ENCODE data around the gene GRAMD1B.
"Not testable (repeated sequence)": the region's sequence is repeated elsewhere in the genome, so short reads cannot be mapped to it uniquely, and the experiment has no call there.

Gene GRAMD1B

DNA sequence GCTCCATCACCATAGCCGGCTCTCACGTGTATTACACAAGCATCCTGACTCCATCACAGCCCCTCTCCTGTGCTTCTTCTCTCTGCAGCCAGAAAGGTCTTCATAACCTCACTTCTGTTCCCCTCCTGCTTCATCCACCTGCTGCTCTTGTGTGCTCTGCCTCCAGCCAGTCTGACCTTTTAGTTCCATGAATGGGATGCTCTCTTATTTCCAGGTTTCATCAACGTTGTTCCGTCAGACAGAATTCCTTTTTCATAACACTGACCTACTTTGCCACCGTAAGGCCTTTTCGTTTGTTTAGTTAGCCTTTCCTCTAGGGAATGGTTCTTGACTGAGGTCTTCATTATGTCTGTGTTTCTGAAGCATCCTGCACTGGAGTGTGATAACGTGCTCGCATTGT is 18.8 kb downstream of the GRAMD1B start:
- no peak for DNase-seq

DNA sequence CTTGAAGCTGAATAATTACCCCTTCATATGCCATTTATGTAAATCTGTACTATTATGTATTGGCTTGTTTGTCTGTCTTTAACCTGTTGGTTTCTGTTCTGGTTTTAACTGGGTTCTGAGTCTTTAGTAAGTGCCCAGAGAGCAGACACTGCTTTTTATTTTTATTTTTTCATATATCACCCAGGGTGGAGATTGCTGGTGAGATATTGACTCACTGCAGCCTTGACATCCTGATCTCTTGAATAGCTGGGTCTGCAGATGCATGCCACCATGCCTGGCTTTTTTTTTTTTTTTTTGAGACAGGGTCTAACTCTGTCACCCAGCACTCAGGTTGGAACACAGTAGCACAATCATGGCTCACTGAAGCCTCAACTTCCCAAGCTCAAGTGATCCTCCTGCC is 19.4 kb downstream of the GRAMD1B start:
- DNase-seq: no peak

DNA sequence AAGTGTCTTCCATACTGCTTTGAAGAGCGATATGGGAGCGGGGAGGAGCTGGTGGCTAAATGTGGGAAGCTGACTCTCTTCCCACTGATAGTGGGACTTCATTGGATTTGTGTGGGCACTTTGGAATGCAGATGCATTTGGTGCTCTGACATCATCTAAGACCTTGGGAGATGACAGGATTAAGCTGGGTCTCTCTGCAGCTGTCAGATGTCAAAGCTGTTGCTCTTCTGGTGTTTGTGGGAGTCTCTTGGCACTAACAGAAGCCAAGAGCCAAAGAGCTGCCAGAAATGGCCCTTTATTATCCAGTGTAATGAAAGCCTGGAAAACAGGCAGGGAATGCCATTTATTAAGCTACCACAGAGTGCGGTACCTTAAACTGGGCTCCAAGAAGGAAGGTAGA is 20.6 kb downstream of the GRAMD1B start:
- no peak for DNase-seq

DNA sequence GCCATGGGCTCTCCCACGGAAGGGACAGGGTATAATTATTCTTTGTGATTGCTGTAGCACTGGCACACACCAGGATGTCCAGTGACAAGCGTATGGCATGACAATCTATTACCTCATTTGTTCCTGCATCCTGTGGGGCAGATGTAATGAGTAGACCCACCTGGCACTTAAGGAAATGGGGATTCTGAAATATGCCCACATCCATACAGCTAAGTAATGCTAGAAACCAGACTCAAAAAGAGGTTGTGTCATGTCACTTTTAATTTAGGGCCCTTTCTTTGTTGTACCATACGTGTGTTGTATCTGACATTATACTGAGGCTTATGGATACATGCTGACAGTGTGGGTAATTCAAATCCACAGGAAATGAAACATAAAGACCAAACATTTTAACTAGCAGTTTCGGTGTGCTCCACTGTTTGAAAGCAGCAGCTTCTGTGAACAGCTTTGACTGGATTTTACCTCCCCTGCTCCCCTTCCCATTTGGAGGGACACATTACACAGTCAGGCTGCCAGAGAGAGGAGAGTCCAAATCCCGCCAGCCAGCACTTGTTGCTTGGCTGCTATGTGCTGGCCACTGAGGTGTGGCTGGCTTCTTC is 21.2 kb downstream of the GRAMD1B start:
- no peak for DNase-seq

DNA sequence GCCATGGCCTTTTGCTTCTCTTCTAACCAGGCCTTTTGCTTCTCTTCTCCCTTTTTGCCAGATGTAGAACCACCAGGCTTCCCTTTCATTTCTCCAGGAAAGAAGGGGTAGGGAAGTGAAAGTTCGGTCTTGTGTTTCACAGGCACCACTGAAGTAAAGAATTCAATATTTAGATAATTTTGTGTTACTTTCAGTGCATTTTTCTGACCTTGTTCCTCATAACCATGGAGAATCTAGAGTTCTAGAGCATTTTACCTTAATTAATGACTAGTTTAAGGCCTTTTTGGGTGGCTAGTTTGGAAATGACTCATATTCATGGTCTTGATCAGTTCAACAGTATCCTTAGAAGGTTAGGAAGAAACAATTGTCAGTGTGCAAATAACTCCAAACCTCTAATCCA is 22.7 kb downstream of the GRAMD1B start:
- DNase-seq: no peak

DNA sequence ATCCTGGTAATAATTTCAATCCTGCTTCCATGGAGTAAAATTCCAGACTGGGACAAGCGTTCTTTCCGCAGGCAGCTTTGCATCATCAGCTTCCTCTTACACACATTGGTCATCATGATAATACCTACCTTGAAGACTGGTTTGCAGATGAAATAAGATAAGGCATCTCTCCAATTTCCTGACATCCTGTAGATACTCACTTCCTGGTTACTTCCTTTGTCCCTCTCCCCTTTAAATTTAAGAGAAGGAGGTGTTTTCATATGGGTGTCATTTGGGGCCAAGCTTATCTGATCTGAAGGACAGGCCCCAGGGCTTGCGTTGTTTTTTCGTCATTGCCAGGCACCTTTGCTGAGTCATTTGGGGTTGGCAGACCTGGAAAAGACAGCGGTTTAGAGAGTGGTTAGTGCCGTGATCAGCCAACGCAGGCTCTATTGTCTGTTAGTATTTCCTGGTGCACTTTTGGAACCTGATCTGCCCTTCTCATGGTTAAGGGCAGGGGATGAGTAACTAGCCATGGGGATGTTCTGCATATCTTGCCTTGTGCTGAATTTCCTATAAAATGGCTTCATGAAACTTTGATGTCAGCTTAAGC is 24.1 kb downstream of the GRAMD1B start:
- DNase-seq: no peak

DNA sequence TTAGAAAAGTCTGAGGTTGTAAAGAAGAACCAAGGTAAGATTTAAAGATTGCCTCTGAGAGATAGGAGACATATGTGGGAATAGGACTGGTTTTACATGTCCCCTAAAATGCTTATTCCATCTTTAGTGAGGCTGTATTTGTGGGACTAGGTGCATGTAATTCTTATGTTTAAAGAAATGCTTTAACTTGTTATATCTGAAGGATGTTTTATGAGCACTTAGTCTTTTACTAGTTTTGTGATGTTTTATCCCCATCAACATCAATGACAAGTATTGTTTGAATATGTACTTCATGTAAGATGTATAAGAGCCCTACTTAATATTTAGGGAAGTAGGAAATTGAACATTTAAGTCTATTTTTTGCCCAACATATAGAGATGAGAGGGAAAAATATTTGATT is 24.7 kb downstream of the GRAMD1B start:
- DNase-seq: no peak

DNA sequence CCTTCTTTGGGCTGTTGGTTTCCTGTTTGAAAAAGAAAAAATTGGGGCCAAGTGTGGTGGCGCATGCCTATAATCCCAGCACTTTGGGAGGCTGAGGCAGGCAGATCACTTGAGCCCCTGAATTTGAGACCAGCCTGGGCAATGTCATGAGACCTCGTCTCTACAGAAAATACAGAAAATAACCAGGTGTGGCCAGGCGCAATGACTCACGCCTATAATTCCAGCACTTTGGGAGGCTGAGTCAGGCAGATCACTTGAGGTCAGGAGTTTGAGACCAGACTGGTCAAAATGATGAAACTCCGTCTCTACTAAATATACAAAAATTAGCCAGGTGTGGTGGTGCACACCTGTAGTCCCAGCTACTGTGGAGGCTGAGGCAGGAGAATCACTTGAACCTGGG is 26.4 kb downstream of the GRAMD1B start:
- DNase-seq: not testable (repeated sequence)

DNA sequence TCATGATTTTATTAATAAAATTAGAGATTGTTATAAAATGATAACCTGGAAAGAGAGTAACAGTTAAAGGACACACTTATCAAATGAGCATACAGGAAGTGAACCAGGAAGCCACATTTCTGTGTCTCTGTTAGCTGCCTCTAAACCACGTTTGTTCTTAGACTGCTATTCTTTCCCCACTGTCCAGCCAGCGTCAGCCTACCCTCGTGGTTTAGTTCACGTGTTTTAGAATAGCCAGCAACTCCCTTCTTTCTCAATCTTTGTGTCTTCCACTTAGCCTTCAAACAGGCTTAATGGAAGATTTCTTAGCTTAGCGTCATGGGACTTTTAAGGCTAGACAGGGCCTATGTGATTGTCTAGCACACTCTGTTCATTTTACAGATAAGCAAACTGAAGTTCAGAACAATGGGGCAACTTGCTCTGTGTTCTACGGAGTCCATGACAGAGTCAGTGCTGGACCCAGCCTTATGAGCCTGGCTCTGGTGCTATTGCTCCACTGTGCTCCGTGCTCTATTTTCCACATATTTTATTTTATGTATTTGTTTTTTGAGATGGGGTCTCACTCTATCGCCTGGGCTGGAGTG is 27.2 kb downstream of the GRAMD1B start:
- DNase-seq: no peak

DNA sequence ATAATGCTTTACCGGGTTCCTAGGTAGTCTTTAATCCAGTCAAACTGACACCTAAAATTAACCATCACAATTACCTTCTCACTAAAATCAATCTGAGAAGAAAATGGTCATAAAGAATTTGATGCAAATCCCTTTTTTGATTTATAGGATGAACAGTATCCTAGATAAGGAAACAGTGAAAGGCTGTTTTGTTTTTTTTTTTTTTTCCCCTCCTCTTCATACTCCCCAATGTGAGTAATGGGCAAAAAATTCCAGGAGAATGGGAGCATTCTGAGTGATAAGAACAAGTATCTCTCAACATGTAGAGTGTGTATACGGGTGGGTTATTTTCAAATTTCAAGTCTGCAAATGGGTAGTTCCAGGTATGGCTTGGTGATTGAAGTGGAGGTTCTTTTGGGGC is 28.4 kb downstream of the GRAMD1B start:
- no peak for DNase-seq

DNA sequence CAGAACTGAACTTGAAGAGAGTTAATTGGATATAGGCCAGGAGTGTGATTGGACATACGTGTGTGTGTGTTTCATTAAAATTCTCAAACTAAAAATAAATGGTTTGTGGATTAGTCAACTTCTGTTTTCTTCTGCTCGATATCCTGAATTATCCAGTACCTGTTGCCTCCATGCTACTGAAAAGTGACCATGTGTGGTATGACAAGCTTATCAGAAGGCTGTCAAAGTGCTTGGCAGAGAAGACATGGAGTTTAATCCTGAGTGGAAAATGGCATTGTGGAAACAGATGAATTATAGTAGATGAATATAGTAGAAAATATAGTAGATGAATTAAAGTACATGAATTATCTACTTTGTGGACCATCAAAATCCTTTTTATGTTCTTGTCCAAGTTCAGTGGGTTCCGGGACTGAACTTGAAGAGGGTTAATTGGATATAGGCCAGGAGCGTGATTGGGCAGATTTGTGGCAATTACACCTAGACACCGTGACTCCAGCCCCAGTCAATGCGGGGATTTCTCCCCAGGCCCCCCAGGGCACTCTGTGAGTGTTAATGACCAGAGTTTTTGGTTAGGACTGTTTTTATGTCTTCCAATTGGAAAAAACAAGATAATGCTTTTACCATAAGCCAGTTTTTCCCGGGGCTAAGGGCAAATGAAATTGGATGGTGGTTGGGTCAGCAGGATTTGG is 30.1 kb downstream of the GRAMD1B start:
- no peak for DNase-seq

DNA sequence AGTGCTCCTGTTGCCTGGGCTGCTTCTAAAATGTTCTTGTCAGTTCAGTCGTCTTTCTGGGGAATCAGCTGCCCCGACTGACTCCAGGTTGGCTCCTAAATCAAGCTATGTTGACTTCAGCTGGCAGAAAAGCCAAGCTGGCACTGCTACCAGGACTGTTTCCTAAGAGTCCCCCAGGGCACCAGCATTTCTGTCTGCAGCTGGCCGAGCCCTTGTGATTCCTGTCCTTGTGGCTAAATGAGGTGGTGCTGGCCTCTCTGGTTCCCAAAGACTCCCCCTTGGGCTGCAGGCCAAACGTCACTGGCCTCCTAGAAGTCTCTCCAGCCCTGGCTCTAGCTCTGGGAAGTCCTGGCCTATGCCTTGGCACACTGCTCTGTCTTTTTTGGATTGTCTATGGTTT is 31.1 kb downstream of the GRAMD1B start:
- no peak for DNase-seq

DNA sequence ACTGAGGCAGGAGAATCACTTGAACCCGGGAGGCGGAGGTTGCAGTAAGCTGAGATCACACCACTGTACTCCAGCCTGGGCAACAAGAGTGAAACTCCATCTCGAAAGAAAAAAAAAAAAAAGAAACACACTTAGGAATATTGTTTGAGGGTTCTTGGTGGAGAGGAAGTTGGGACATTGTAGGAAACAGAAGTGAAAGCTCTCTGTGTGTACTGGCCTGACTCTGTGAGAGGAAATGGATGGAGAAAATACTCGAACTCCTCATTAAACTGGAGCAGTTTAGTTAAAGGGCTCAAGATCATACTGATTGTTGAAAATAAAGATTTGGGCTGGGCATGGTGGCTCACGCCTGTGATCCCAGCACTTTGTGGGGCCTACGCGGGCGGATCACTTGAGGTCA is 35.6 kb downstream of the GRAMD1B start:
- DNase-seq: not testable (repeated sequence)

DNA sequence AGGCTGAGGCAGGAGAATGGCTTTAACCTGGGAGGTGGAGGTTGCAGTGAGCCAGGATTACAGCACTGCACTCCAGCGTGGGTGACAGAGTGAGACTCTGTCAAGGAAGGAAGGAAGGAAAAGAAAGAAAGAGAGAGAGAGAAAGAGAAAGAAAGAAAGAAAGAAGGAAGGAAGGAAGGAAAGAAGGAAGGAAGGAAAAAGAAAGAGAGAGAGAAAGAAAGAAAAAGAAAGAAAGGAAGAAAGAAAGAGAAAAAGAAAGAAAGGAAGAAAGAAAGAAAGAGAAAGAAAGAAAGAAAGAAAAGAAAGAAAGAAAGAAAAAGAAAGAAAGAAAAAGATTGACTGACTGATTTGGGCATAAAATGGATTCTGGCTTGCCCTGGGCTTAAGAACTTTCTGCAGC is 36.1 kb downstream of the GRAMD1B start:
- DNase-seq: not testable (repeated sequence)

DNA sequence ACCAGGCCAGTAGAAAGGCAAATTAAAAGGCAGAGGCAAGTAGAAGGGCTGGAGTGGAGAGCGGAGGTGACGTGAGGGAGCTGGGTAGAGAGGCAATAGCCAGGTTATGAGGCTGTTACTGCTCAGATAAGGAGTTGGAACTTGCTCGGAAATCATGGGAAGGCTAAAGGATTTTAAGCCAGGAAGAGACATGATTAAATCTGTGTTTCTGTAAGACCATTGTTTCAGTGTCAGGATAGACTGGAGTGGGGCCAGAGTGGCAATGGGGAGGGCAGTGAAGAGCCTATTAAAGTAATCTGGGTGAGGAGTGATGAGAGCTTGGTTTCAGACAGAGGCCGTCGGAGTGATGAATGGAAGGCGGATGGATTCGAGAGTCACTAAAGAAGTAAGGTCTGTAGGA is 39.0 kb downstream of the GRAMD1B start:
- DNase-seq: no peak

DNA sequence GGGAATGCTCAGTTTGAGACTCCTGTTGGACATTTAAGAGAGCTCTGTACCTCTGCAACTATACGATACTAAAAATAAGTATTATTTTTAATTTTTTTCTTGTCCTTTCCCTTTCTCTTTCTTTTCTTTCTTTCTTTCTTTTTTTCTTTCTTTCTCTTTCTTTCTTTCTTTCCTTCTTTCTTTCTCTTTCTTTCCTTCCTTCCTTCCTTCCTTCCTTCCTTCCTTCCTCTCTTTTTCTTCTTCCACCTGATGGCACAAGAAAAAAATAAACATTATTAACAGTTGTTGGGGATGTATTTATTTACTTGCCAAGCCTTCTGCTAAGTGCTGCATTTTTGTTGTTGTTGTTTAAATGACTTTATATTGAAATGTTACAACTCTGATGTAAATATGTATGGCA is 39.5 kb downstream of the GRAMD1B start:
- no peak for DNase-seq

DNA sequence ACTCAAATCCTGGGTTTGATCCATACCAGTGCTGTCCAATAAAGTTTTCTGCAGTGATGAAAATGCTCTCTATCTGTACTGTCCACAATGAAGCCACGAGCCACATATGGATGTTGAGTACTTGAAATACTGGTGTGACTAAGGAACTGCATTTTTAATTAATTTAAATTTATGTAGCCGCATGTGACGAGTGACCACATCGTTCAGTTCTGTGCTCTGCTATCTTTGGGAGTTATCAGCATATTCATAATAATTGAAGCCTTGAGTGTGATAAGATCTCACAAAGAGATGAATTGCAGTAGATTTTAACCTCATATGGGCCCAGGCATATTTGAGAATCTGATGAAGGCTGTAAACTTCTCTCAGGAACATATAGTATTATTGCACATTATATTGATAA is 40.8 kb downstream of the GRAMD1B start:
- DNase-seq: no peak

DNA sequence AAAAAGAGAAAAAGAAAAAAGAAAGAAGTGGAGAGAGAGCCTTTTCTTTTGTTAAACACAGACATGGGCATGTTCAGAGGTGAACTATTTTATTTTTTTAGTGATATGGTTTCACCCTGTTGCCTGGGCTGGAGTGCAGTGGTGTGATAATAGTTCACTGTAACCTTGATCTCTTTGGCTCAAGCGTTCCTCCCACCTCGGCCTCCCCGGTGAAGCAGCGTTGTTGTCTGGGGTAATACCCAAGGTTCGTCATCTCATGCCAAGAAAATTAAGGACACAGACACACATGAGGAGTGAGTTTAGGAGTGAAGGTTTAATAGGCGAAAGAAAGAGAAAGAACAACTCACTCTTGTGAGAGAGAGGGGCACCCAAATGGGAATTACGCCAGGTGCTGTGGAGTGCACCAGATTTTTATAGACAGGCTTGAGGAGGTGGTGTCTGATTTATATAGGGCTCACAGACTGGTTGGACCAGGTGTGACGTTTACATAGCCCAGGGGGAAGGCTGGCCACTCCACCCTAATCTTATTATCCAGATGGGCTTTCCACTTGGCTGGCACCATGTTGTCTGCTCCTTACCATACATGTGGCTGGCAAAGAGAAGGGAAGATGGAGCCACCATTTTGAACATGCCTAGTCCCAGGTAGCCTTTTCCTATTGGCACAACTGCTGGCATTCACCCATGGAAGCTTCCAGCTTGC is 42.3 kb downstream of the GRAMD1B start:
- no peak for DNase-seq

DNA sequence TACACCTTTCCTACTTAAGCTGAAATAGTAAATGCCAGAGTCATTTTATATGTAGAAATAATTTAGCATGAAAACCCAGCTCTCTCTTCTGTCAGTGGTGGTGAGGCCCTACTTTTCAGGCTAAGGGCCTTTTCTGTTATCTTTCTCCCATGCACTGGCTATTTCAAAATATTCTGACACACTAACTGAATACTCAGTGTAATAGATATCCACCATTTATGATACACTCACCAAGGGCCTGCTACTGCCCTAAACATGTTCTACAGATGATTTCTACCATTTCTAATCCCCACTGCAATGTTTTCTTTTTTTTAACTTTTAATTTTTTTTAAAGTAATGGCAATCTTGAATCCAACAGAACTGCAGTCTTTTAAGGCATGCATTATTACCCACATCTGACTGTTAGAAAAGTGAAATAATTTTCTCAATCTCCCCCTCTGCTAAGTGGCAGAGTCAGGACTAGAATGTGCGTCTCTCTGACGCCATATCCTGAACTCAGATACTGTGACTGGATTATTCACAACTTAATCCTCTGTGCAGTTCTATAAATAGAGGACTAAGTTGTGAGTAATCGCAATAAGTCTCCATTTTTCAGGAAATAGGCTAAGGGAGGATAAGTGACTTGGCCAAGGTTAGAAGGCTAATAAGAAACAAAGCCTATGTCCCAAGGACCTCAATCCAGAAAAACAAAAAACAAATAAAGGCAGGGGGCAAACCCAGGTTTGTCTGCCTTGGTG is 44.0 kb downstream of the GRAMD1B start:
- no peak for DNase-seq

DNA sequence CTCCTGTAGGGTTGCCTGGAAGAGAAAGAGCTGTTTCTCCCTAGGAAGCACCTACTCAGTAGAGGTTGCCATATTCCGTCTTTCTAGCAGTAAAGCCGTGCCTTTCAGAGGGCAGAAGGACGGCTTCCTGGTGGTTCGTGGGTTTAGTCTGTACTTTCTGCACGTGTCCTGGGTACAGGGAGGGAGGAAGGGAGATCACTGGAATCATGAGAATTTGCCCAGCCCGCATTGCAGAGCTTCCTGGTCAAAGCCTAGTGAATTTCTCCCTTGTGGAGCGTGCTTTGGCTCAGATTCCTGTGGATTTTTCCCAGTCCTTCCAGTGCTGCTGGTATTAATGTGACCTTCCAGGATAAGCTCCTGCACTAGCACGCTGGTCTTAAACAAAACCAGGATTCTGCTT is 44.9 kb downstream of the GRAMD1B start:
- DNase-seq: no peak

DNA sequence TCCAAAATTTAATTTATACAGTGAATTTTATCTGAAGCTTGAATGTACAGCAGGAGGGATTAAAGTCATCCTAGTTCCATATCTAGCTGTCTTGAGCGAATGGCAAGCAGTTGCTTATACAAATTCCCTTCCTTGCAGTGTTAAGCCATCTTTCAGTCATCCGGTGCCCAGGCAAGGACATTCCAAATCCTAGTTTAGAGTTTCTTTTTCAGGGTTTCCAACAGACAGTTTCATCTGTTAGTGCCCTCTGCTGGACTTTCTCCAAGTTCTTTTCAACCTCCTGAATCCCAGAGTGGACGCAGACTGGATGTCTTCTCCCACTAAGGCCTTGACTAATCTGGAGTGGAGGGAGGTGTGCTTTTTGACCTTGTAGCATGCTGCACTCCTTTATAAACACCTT is 45.4 kb downstream of the GRAMD1B start:
- DNase-seq: no peak

DNA sequence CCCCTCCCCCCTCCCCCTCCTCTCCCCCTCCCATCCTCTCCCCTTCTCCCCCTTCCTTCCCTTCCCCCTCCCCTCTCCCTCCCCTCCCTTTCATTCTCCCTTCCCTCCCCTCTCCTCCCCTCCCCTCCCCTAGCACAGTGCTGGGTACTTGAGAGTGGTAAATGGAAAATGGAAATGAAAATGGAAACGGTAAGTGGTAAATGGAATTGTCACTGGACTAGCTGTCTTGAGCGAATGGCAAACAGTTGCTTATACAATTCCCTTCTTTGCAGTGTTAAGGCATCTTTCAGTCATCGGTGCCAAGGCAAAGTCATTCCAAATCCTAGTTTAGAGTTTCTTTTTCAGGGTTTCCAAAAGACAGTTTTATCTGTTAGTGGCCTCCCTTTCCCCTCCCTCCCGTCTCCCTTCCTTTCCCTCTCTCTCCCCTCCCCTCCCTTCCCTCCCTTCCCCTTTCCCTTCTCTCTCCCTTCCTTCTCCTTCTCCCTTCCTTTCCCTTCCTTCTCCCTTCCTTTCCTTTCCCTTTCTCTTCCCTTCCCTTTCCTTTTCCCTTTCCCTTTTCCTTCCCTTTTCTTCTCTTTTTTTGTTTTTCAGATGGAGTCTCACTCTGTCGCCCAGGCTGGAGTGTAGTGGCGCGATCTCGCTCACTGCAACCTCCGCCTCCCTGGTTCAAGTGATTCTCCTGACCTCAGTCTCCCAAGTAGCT is 47.3 kb downstream of the GRAMD1B start:
- DNase-seq: no peak

Data from effector CD8-positive, alpha-beta T cell (primary cell).